Keratinocyte (primary cell): Measurements from ENCODE around the gene BNC2.

Source experiments
- CTCF ChIP-seq, 3 experiments: IDR thresholded peaks in 1 of 3; conservative IDR thresholded peaks in 1 of 3; optimal IDR thresholded peaks in 1 of 3; 2 replicates in 2 of 3; 3 replicates in 1 of 3; pipeline versions ENCODE3 to v1.5.1; 2011; ENCODE audit warnings: low read length in 3 of 3, mild to moderate bottlenecking in 3 of 3, moderate library complexity in 2 of 3, control low read depth in 1 of 3, inconsistent platforms in 1 of 3; ENCODE audit not compliant: insufficient read depth in 2 of 3; ENCODE audit errors: extremely low read depth in 1 of 3
- EZH2 ChIP-seq: IDR thresholded peaks from one replicate; pipeline ENCODE4 v1.6.1; 2012; ENCODE audit warnings: inconsistent platforms, mild to moderate bottlenecking, low read length, moderate library complexity

- TF ChIP-seq CTCF (optimal IDR thresholded peaks at IDR 0.05 in 1 of 3, IDR thresholded peaks at IDR 0.05 in 1 of 3, conservative IDR thresholded peaks at IDR 0.05 in 1 of 3; ENCODE audit: extremely low read depth in 1 of 3, insufficient read depth in 2 of 3, low read length in 3 of 3) (no peak), EZH2 (no peak)
Observed at GRCh38 chr9:16386007-16386826, 484.3 kb downstream of the BNC2 start.
